Measurements from ENCODE around the gene TWF2.

- TF ChIP-seq, protein P1, sequence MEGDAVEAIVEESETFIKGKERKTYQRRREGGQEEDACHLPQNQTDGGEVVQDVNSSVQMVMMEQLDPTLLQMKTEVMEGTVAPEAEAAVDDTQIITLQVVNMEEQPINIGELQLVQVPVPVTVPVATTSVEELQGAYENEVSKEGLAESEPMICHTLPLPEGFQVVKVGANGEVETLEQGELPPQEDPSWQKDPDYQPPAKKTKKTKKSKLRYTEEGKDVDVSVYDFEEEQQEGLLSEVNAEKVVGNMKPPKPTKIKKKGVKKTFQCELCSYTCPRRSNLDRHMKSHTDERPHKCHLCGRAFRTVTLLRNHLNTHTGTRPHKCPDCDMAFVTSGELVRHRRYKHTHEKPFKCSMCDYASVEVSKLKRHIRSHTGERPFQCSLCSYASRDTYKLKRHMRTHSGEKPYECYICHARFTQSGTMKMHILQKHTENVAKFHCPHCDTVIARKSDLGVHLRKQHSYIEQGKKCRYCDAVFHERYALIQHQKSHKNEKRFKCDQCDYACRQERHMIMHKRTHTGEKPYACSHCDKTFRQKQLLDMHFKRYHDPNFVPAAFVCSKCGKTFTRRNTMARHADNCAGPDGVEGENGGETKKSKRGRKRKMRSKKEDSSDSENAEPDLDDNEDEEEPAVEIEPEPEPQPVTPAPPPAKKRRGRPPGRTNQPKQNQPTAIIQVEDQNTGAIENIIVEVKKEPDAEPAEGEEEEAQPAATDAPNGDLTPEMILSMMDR (IDR thresholded peaks at IDR 0.05), result no peak
- no peak for TF ChIP-seq POLR2A (IDR thresholded peaks at IDR 0.05)
Measured at GRCh38 chr3:52246264-52246620, 7.3 kb upstream of the TWF2 start.

Measured in adrenal gland (tissue), 5 donors.